Globus pallidus (tissue), 1 donor: ENCODE measurements around the gene OR52A5.

Experiments
- DNase-seq: peaks from one replicate; pipeline ENCODE4 v3.0.0-alpha.2; 2015; ENCODE audit warnings: low spot score

OR52A5 gene

DNA sequence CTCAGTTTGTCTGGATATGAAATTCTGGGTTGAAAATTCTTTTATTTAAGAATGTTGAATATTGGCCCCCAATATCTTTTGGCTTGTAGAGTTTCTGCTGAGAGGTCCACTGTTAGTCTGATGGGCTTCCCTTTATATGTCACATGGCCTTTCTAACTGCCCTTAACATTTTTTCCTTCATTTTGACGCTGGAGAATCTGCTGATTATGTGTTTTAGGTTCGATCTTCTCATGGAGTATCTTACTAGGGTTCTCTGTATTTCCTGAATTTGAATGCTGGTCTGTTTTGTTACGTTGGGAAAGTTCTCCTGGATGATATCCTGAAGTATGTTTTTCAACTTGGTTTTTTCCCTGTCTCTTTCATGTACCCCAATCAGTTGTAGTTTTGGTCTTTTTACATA, 22.8 kb downstream of the OR52A5 start:
- no peak for DNase-seq

DNA sequence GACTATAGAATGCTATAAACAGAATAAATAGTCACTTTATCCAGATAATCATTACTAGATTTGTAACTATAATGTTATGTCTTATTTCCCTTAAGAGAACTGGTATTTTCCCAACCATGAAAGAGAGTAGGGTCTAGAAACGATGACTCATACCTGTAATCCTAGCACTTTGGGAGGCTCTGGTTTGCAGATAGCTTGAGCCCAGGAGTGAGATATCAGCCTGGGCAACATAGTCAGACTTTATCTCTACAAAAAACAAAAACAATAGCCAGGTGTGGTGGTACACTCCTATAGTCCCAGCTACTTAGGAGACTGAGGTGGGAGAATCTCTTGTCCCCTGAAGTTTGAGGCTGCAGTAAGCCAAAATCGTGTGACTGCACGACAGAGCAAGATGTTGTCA, 30.9 kb downstream of the OR52A5 start:
- DNase-seq: no peak

DNA sequence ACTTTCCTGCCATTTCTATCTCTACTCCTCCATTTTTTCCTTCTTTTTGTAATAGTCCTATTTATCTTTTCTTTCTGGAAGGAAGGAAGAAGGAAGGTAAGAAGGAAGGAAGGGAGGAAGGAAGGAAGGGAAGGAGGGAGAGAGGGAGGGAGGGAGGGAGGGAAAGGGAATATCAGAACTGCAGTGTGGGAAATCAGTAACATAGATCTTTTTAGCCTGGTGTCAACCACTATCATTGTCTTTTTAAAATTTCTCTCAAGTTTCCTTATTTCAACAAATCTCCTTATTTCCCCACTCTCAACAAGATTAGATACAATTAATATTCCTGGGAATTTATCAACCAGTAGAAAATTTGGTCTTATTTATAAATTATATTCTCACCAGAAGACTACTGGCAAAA, 35.1 kb downstream of the OR52A5 start:
- DNase-seq: no peak

DNA sequence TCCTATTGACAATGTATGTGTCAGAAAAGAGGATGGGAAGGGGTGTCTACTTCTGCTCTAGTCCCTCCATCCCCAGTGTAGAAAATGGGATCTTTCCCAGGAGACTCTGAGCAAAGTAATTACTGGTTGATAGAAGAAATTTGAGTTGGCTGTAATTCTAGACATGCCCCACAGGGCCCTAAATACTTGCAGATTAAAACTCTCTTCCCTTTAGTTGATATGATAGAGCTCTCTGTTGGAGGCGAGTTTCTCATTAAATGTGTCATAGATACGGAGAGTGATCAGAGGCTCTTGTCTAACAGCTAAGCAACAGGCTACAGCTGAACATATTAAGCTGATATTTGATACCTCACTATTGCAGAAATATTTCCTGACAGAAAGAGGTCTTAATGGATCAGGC, 35.9 kb downstream of the OR52A5 start:
- DNase-seq: no peak

DNA sequence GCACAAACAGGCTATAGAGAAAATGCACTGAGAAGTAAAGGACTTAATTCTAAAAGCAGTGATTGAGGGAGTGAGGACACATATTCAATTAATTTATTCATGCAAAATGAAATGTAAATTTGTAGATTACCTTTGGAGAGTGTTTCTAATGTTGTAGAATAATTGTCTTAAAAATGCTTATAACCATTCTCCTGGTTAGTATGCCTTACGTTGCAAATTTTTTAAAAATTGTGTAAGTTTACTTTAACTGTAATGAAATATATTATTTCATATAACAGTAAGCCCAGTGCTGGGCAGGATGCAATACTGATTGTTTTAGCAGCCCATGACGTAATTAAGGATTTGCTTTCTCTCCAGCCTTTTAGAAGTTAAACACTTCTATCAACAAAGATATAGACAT, 42.1 kb downstream of the OR52A5 start:
- no peak for DNase-seq

DNA sequence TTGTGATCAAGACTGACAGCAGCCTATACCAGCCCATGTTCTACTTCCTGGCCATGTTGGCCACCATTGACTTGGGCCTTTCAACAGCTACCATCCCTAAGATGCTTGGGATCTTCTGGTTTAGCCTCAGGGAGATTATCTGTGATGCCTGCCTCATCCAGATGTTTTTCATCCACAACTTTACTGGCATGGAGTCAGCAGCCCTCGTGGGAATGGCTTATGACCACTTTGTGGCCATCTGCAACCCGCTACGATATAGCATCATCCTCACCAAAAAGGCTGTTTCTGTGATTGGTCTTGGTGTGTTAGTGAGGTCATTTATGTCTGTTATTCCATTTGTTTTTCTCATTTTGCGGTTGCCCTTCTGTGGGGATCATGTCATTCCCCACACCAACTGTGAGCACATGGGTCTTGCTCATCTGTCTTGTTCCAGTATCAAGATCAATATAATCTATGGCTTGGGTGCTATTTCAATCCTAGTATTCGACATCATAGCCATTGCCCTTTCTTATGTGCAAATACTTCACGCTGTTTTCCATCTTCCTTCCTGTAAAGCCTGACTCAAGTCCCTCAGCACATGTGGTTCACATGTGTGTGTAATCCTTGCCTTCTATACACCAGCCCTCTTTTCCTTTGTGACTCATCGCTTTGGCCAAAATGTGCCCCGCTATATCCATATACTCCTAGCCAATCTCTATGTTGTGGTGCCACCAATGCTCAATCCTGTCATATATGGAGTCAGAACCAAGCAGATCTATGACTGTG, 45.2 kb downstream of the OR52A5 start:
- DNase-seq: no peak

DNA sequence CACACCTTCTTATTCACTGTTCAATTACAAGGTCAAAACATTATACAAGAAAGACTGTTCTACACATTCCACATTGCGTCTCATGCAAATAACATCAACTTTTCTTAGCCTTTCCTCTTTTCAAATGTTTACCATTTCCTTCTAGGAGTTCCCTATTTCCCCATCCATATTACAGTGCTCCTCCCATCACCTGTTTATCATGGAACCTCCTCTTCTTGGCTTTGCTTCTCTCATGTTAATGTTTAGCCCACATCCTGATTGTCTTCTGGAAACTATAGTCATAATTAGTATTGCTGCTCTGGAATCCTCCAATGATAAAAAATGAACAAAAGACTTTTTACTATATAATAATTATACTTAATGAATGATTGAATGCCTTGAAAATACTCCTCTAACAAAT, 47.5 kb downstream of the OR52A5 start:
- DNase-seq: no peak

DNA sequence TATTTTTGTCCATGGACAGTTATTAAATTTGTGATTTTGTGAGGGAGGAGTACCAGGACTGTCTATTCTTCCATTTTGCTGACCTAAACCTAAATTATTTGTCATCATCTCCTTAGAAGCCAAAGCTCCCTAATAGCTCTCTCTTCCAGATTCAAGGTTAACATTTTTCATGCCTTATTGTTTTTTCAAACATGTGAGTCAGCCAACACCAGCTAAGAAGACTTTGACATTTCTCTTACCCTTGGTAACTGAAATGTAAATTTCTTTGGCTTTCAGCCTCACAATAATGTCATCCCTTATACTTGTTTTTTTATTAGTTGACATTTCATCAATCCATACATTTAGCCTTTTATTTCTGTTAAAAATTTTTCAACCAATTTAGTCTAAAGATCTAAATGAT, 49.6 kb downstream of the OR52A5 start:
- DNase-seq: no peak

DNA sequence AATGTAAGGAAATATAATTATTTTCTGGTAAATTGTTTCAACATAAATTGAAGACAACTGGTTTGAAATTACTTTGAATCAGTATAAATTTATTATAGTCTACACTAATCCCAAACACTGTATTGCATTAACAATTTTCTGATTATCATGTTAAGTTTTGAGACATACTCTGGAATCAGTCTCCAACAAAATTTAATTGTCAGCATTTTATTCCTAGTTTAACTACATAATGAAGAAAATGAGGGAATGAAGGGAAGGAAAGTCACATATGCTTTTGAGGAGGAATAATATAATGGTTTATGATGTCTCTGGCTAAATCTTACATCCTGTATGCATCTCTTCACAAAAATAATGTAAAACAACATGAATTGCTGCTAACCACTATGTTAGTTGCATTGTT, 54.6 kb downstream of the OR52A5 start:
- no peak for DNase-seq

GRCh38 chr11:5081405-5081804, 56.8 kb downstream of the OR52A5 start:
- no peak for DNase-seq
